ENCODE data around the gene ENAH.

GRCh38 chr1:225666495-225666894 is 13.6 kb upstream of the ENAH start:
- no peak for TF ChIP-seq CTCF (IDR thresholded peaks at IDR 0.05)
- no peak for TF ChIP-seq POLR2A (IDR thresholded peaks at IDR 0.05)
